Natural killer cell (primary cell): Measurements from ENCODE around the gene SLC39A7. TPM values are rescaled to one million over a fixed set of nuclear protein-coding genes. Genes with fewer than 3 reads are reported as not detected.
A peak's percentile ranks its signal among the peaks of the same experiment; 100 is the strongest.

ENCODE experiments used
- ATAC-seq, 3 donors: fragments of 150-1000 bp in 2 of 3; fragments of 200-7000 bp in 1 of 3; cut with Tn5 transposase; 1 replicate in 1 of 3; 2 replicates in 2 of 3; pipeline ENCODE4 v1.10.0; 2021; ENCODE audit warnings: mild to moderate bottlenecking in 2 of 3, moderate library complexity in 2 of 3
- DNase-seq, 2 donors: peaks; one replicate each; pipeline versions ENCODE4 v3.0.0 to v3.0.0-alpha.2; 2013 to 2021; ENCODE audit warnings: mixed read lengths in 1 of 2
- H3K27ac ChIP-seq: one replicate; pipeline ENCODE4 v1.5.1; 2013; ENCODE audit warnings: mild to moderate bottlenecking, low read length
- H3K27me3 ChIP-seq: one replicate; pipeline ENCODE4 v1.6.1; 2013; ENCODE audit warnings: low read length; ENCODE audit not compliant: control insufficient read depth, insufficient read depth
- H3K36me3 ChIP-seq: one replicate; pipeline ENCODE4 v1.6.1; 2013; ENCODE audit warnings: low read length; ENCODE audit not compliant: control insufficient read depth, insufficient read depth
- H3K4me1 ChIP-seq: one replicate; pipeline ENCODE4 v1.6.1; 2013; ENCODE audit warnings: low read length; ENCODE audit not compliant: control insufficient read depth, insufficient read depth
- H3K4me3 ChIP-seq: one replicate; pipeline ENCODE4 v1.5.1; 2013; ENCODE audit warnings: low read length
- H3K9me3 ChIP-seq: one replicate; pipeline ENCODE4 v1.6.1; 2013; ENCODE audit warnings: low read length; ENCODE audit not compliant: control insufficient read depth, insufficient read depth
- H3K27ac Mint-ChIP-seq, 2 donors: one replicate each; pipeline ENCODE4 v1.8.0; 2022; ENCODE audit warnings: mild to moderate bottlenecking in 2 of 2, mixed read lengths in 2 of 2, moderate library complexity in 1 of 2
- H3K27me3 Mint-ChIP-seq, 2 donors: one replicate each; pipeline ENCODE4 v1.8.0; 2022; ENCODE audit warnings: low read depth in 2 of 2, mixed read lengths in 2 of 2
- H3K36me3 Mint-ChIP-seq: one replicate; pipeline ENCODE4 v1.8.0; 2022; ENCODE audit warnings: mixed read lengths
- H3K4me1 Mint-ChIP-seq, 2 donors: one replicate each; pipeline ENCODE4 v1.8.0; 2022; ENCODE audit warnings: mixed read lengths in 2 of 2
- H3K4me3 Mint-ChIP-seq: one replicate; pipeline ENCODE4 v1.8.0; 2022; ENCODE audit warnings: mild to moderate bottlenecking, moderate library complexity, mixed read lengths
- H3K9me3 Mint-ChIP-seq, 2 donors: one replicate each; pipeline ENCODE4 v1.8.0; 2022; ENCODE audit warnings: mixed read lengths in 2 of 2
- CTCF ChIP-seq: fragments of 200-600 bp; IDR thresholded peaks from one replicate; pipeline ENCODE4 v1.8.0; 2022; ENCODE audit warnings: antibody characterized with exemption
- WGBS: methylation state at CpG from one replicate; pipeline ENCODE4 v1.1.7; 2013; ENCODE audit warnings: missing lambda C conversion rate; ENCODE audit not compliant: insufficient coverage; 5-methylcytosine and 5-hydroxymethylcytosine counted together
- intact Hi-C: fragments of 100-400 bp; cut with micrococcal nuclease; formaldehyde crosslinking; loops from one replicate; pipeline ENCODE4 v1.14.2; 2022
- total RNA-seq, 4 donors: library from RNA; stranded (reverse); fragments of 120-200 nt in 1 of 4; gene quantifications; one replicate each; pipeline versions ENCODE4 v1.2.3 to v1.2.4, GENCODE V29; 2013 to 2022

SLC39A7 gene
- total RNA-seq, 3 donors from 2014 or later (not counting 1 experiment from before 2014, with no cell fraction given), result 38.9 to 45.7 (median 45.6) TPM

DNA sequence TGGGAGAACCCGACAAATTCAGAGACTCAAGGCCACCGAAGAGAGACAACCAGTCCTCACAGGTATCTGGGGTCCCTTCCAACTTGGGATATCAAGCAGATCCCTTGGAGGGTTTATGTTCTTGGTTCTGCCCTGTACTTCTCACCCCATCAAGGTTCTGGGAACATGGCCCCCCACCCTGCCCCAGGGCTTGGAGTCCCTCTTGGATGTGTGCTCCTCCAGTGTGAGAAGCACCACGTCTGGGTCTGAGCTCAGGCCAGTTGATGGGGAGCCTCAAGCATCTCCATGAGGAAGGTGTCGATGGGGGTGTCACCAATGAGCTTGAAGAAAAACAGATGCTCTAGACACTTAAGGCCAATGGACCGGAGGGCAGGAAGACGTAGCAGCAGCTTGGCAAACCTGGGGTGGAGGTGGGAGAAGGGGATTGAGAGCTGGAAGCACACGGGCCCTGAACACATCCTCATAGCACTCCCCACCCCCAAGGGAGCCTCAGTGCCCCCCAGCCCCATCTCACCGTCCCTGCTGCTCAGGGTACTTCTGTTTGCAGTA is 6.2 kb upstream of the SLC39A7 start:
- no peak overlapping the region for H3K4me3 Mint-ChIP-seq
- Histone ChIP-seq H3K4me1 (peaks cover 27% of the 10 kb centered on the region), H3K27me3 (peaks cover 18% of the 10 kb centered on the region), H3K27ac (no peak overlapping the region), H3K36me3 (peaks cover 37% of the 10 kb centered on the region), H3K9me3 (no peaks in the 10 kb centered on the region), H3K4me3 (no peak overlapping the region)
- peaks cover 32 to 58% of the 10 kb centered on the region in 2 donors for H3K4me1 Mint-ChIP-seq
- peaks cover 23 to 26% of the 10 kb centered on the region in 2 donors for H3K27me3 Mint-ChIP-seq
- intact Hi-C loops, result no loop called here
- 89% methylated on average over 6 of the region's 8 CpGs for WGBS
- DNase-seq (no peak), ATAC-seq (no peak)
- peaks cover 17% of the 10 kb centered on the region for H3K36me3 Mint-ChIP-seq
- no peak for TF ChIP-seq CTCF
- H3K9me3 Mint-ChIP-seq, result no peaks in the 10 kb centered on the region
- no peak overlapping the region for H3K27ac Mint-ChIP-seq

- H3K9me3 Mint-ChIP-seq, result no peaks in the 10 kb centered on the region
- DNase-seq (no peak), ATAC-seq (no peak)
- peaks cover 37% of the 10 kb centered on the region for H3K36me3 ChIP-seq
- no peaks in the 10 kb centered on the region for H3K9me3 ChIP-seq
- peaks cover 32% of the 10 kb centered on the region for H3K4me1 ChIP-seq
- H3K27me3 Mint-ChIP-seq, result peaks cover 16 to 18% of the 10 kb centered on the region in 2 donors
- H3K27ac Mint-ChIP-seq, result peak overlapping the region in 1 of 2 donors; percentile 33
- H3K4me3 Mint-ChIP-seq, result no peak overlapping the region
- H3K4me1 Mint-ChIP-seq, result peaks cover 35 to 64% of the 10 kb centered on the region in 2 donors
- no peak for TF ChIP-seq CTCF
- no peak overlapping the region for H3K27ac ChIP-seq
- intact Hi-C loops, result no loop called here
- H3K4me3 ChIP-seq, result no peak overlapping the region
- WGBS, result 94% methylated on average over 14 of the region's 15 CpGs
- peaks cover 15% of the 10 kb centered on the region for H3K27me3 ChIP-seq
- H3K36me3 Mint-ChIP-seq, result peaks cover 17% of the 10 kb centered on the region
Observed at GRCh38 chr6:33195304-33196165, 5.1 kb upstream of the SLC39A7 start.

DNA sequence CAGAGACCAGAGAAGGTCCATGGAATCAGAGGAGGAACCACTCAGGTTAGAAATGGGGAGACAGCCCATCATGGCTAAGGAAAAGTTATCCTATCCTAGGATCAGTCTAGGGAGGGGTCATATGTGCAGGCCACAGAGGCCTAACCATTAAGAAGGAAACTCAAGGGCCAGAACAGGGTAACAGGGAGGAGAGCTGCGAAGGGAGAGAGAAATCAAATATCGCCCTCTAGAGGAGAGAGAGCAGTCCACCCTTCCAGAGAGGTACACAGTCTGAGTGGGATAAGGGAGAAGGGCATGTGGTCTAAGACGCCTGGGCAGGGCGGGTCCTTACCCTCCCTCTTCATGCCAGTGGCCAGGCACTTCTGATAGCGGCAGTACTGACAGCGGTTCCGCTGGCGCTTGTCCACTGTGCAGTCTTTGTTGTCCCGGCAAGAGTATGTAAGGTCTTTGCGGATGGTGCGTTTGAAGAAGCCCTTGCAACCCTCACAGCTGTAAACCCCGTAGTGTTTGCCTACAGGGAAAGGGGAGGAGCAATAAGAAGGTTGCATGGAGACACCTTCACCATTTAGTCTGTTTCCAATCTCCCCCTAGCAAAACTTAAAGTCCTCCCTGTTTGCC is 3.1 kb upstream of the SLC39A7 start:
- Mint-ChIP-seq H3K4me1 (peaks cover 48 to 75% of the 10 kb centered on the region in 2 donors), H3K27ac (peak overlapping the region; percentile 98), H3K36me3 (peaks cover 20% of the 10 kb centered on the region), H3K4me3 (peak overlapping the region; percentile 57), H3K9me3 (no peaks in the 10 kb centered on the region), H3K27me3 (peaks cover 0 to 4% of the 10 kb centered on the region in 2 donors)
- peaks cover 35% of the 10 kb centered on the region for H3K4me1 ChIP-seq
- 69% methylated on average over 12 of the region's 12 CpGs for WGBS
- ATAC-seq (peak in 1 of 3 donors; percentile 14), DNase-seq (peak in 1 of 2 donors; percentile 73)
- H3K4me3 ChIP-seq, result no peak overlapping the region
- TF ChIP-seq CTCF, result peak; percentile 66
- intact Hi-C loops, result loop anchor here (1.0 kb wide), 1 partner anchor 36 kb away; no protein-coding TSS in a partner anchor
- no peaks in the 10 kb centered on the region for H3K9me3 ChIP-seq
- H3K27ac ChIP-seq, result no peak overlapping the region
- H3K36me3 ChIP-seq, result peaks cover 45% of the 10 kb centered on the region
- no peaks in the 10 kb centered on the region for H3K27me3 ChIP-seq
